ENCODE data around the gene RIT1.

RIT1 gene

GRCh38 chr1:155911156-155912055 is at the start of gene RIT1:
TSS of gene RIT1 (minus strand) at chr1:155911349. CDS start at chr1:155910761, 588 bp downstream.
- H3K9me3 ChIP-seq (ENCODE audit: insufficient read depth, low read depth, low read length): no peaks in the 10 kb centered on the region
- peak within 1 kb of the TSS; percentile 84 for H3K4me3 ChIP-seq (ENCODE audit: low read length)
- no peaks in the 10 kb centered on the region for H3K27me3 ChIP-seq (ENCODE audit: insufficient read depth, low read length)
- H3K27ac ChIP-seq (ENCODE audit: low read length): no peak within 1 kb of the TSS
- peak within 1 kb of the TSS; percentile 69 for H3K9ac ChIP-seq (ENCODE audit: low read depth, low read length)
- H3K4me1 ChIP-seq (ENCODE audit: insufficient read depth, low read length): peaks cover 3% of the 10 kb centered on the region; the same call in 1 of the 2 replicates
- H3K36me3 ChIP-seq (ENCODE audit: insufficient read depth, low read depth, low read length): peaks cover 75% of the 10 kb centered on the region

- Histone ChIP-seq H3K36me3 (ENCODE audit: insufficient read depth, low read depth, low read length) (peaks cover 92% of the 10 kb centered on the region), H3K4me1 (ENCODE audit: insufficient read depth, low read length) (no peaks in the 10 kb centered on the region), H3K9ac (ENCODE audit: low read depth, low read length) (no peak overlapping the region), H3K27me3 (ENCODE audit: insufficient read depth, low read length) (no peaks in the 10 kb centered on the region), H3K9me3 (ENCODE audit: insufficient read depth, low read depth, low read length) (no peaks in the 10 kb centered on the region), H3K27ac (ENCODE audit: low read length) (no peak overlapping the region), H3K4me3 (ENCODE audit: low read length) (no peak overlapping the region)
Observed at GRCh38 chr1:155960081-155960745, 49.1 kb upstream of the RIT1 start.

GRCh38 chr1:155957411-155957915 is 46.3 kb upstream of the RIT1 start:
- Histone ChIP-seq H3K9ac (ENCODE audit: low read depth, low read length) (no peak overlapping the region), H3K9me3 (ENCODE audit: insufficient read depth, low read depth, low read length) (no peaks in the 10 kb centered on the region), H3K36me3 (ENCODE audit: insufficient read depth, low read depth, low read length) (peaks cover 97% of the 10 kb centered on the region)

GRCh38 chr1:155954645-155955044 is 43.5 kb upstream of the RIT1 start:
- Histone ChIP-seq H3K27ac (ENCODE audit: low read length) (no peak overlapping the region), H3K9ac (ENCODE audit: low read depth, low read length) (no peak overlapping the region), H3K27me3 (ENCODE audit: insufficient read depth, low read length) (no peaks in the 10 kb centered on the region), H3K4me3 (ENCODE audit: low read length) (no peak overlapping the region), H3K36me3 (ENCODE audit: insufficient read depth, low read depth, low read length) (peaks cover 96% of the 10 kb centered on the region), H3K4me1 (ENCODE audit: insufficient read depth, low read length) (no peaks in the 10 kb centered on the region), H3K9me3 (ENCODE audit: insufficient read depth, low read depth, low read length) (no peaks in the 10 kb centered on the region)

More at GRCh38 chr1:155957411-155957915, 46.3 kb upstream of the RIT1 start:
- Histone ChIP-seq H3K27ac (ENCODE audit: low read length) (no peak overlapping the region), H3K27me3 (ENCODE audit: insufficient read depth, low read length) (no peaks in the 10 kb centered on the region), H3K4me1 (ENCODE audit: insufficient read depth, low read length) (no peaks in the 10 kb centered on the region), H3K4me3 (ENCODE audit: low read length) (no peak overlapping the region)

GRCh38 chr1:155952505-155952890 is 41.3 kb upstream of the RIT1 start:
- H3K9ac ChIP-seq (ENCODE audit: low read depth, low read length): no peak overlapping the region
- peaks cover 95% of the 10 kb centered on the region for H3K36me3 ChIP-seq (ENCODE audit: insufficient read depth, low read depth, low read length)
- H3K9me3 ChIP-seq (ENCODE audit: insufficient read depth, low read depth, low read length): no peaks in the 10 kb centered on the region
- H3K27ac ChIP-seq (ENCODE audit: low read length): no peak overlapping the region
- H3K4me1 ChIP-seq (ENCODE audit: insufficient read depth, low read length): no peaks in the 10 kb centered on the region
- no peaks in the 10 kb centered on the region for H3K27me3 ChIP-seq (ENCODE audit: insufficient read depth, low read length)
- H3K4me3 ChIP-seq (ENCODE audit: low read length): no peak overlapping the region

- Histone ChIP-seq H3K4me3 (ENCODE audit: low read length) (no peak overlapping the region), H3K4me1 (ENCODE audit: insufficient read depth, low read length) (no peaks in the 10 kb centered on the region), H3K27ac (ENCODE audit: low read length) (no peak overlapping the region), H3K9ac (ENCODE audit: low read depth, low read length) (no peak overlapping the region), H3K9me3 (ENCODE audit: insufficient read depth, low read depth, low read length) (no peaks in the 10 kb centered on the region), H3K27me3 (ENCODE audit: insufficient read depth, low read length) (no peaks in the 10 kb centered on the region), H3K36me3 (ENCODE audit: insufficient read depth, low read depth, low read length) (peaks cover 95% of the 10 kb centered on the region)
Observed at GRCh38 chr1:155951753-155952504, 40.8 kb upstream of the RIT1 start.

GRCh38 chr1:155950829-155951228 is 39.7 kb upstream of the RIT1 start:
- Histone ChIP-seq H3K4me1 (ENCODE audit: insufficient read depth, low read length) (peaks cover 10% of the 10 kb centered on the region), H3K9ac (ENCODE audit: low read depth, low read length) (no peak overlapping the region), H3K4me3 (ENCODE audit: low read length) (no peak overlapping the region), H3K27me3 (ENCODE audit: insufficient read depth, low read length) (no peaks in the 10 kb centered on the region), H3K36me3 (ENCODE audit: insufficient read depth, low read depth, low read length) (peaks cover 95% of the 10 kb centered on the region), H3K9me3 (ENCODE audit: insufficient read depth, low read depth, low read length) (no peaks in the 10 kb centered on the region), H3K27ac (ENCODE audit: low read length) (no peak overlapping the region)

GRCh38 chr1:155947741-155948140 is 36.6 kb upstream of the RIT1 start:
- H3K27me3 ChIP-seq (ENCODE audit: insufficient read depth, low read length): no peaks in the 10 kb centered on the region
- no peaks in the 10 kb centered on the region for H3K9me3 ChIP-seq (ENCODE audit: insufficient read depth, low read depth, low read length)
- peaks cover 10% of the 10 kb centered on the region for H3K4me1 ChIP-seq (ENCODE audit: insufficient read depth, low read length)
- no peak overlapping the region for H3K27ac ChIP-seq (ENCODE audit: low read length)
- H3K36me3 ChIP-seq (ENCODE audit: insufficient read depth, low read depth, low read length): peaks cover 64% of the 10 kb centered on the region
- no peak overlapping the region for H3K4me3 ChIP-seq (ENCODE audit: low read length)
- H3K9ac ChIP-seq (ENCODE audit: low read depth, low read length): no peak overlapping the region

GRCh38 chr1:155947292-155947691 is 36.1 kb upstream of the RIT1 start:
- no peak overlapping the region for H3K27ac ChIP-seq (ENCODE audit: low read length)
- no peaks in the 10 kb centered on the region for H3K9me3 ChIP-seq (ENCODE audit: insufficient read depth, low read depth, low read length)
- H3K9ac ChIP-seq (ENCODE audit: low read depth, low read length): no peak overlapping the region
- H3K4me1 ChIP-seq (ENCODE audit: insufficient read depth, low read length): peaks cover 10% of the 10 kb centered on the region
- peaks cover 60% of the 10 kb centered on the region for H3K36me3 ChIP-seq (ENCODE audit: insufficient read depth, low read depth, low read length)
- H3K27me3 ChIP-seq (ENCODE audit: insufficient read depth, low read length): no peaks in the 10 kb centered on the region
- no peak overlapping the region for H3K4me3 ChIP-seq (ENCODE audit: low read length)

- peaks cover 10% of the 10 kb centered on the region for H3K4me1 ChIP-seq (ENCODE audit: insufficient read depth, low read length)
- no peak overlapping the region for H3K4me3 ChIP-seq (ENCODE audit: low read length)
- H3K9me3 ChIP-seq (ENCODE audit: insufficient read depth, low read depth, low read length): no peaks in the 10 kb centered on the region
- 0 out of 2 replicates have a peak overlapping the region, but pooled peaks have one; percentile 4 for H3K9ac ChIP-seq (ENCODE audit: low read depth, low read length)
- no peaks in the 10 kb centered on the region for H3K27me3 ChIP-seq (ENCODE audit: insufficient read depth, low read length)
- H3K36me3 ChIP-seq (ENCODE audit: insufficient read depth, low read depth, low read length): peaks cover 54% of the 10 kb centered on the region
- H3K27ac ChIP-seq (ENCODE audit: low read length): no peak overlapping the region
Observed at GRCh38 chr1:155946633-155947219, 35.6 kb upstream of the RIT1 start.

- Histone ChIP-seq H3K9ac (ENCODE audit: low read depth, low read length) (no peak overlapping the region), H3K9me3 (ENCODE audit: insufficient read depth, low read depth, low read length) (no peaks in the 10 kb centered on the region), H3K4me3 (ENCODE audit: low read length) (no peak overlapping the region), H3K27me3 (ENCODE audit: insufficient read depth, low read length) (no peaks in the 10 kb centered on the region), H3K4me1 (ENCODE audit: insufficient read depth, low read length) (peaks cover 16% of the 10 kb centered on the region), H3K27ac (ENCODE audit: low read length) (no peak overlapping the region), H3K36me3 (ENCODE audit: insufficient read depth, low read depth, low read length) (peaks cover 33% of the 10 kb centered on the region)
Observed at GRCh38 chr1:155944444-155944799, 33.3 kb upstream of the RIT1 start.
